ENCODE data around the gene LTF.
A peak's percentile ranks its signal among the peaks of the same experiment; 100 is the strongest.

Gene LTF

DNA sequence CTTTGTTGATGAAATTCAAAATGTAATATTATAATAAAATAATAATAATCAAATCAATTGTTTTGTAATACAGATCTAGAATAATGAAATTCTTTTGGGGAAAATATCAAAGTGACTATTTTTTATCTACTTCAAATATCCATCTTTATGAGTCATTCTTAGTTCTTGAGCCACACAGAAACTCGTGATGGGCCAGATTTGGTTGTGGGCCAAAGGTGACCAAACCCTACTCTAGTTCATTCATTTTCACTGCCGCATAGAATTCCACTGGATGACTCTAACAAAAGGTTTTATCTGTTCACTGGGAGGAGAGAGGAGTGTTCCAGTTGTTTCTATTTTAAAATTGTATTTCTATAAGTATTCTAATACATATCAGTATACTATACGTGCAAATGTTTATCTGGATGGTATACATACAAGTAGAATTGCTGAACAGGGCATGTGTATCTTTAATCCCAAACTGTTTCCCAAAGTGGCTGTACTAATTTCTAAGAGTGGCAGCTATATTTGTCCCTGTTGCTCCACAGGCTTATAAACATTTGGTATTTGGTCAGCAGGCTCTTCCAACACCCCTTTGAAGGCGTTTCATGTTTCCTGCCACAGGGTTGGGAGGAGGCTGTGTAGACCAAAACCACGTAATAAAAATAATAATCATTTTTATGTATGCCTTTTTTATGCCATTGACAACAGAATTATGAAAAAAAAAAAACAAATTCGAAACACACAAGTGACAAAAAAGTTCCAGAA lies 25.8 kb upstream of the LTF start:
- no peak for DNase-seq

DNA sequence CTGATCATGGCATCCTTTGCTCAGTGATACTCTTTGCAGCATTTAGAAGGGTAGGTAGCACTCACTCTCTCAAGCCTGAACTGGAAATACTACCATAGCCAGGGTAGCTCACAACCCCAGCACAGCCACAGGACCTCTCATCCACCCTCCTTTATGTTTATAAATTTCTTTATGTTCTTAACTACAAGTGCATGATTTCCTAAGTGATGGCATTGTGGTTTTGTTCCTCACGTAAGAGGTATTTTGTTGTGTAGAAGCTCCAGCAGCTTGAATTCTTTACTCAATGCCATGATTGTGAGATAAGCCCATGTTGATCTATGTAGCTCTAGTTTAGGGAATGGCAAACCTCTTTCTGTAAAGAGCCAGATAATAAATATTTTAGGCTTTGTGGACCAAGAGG lies 25.2 kb upstream of the LTF start:
- no peak for DNase-seq

DNA sequence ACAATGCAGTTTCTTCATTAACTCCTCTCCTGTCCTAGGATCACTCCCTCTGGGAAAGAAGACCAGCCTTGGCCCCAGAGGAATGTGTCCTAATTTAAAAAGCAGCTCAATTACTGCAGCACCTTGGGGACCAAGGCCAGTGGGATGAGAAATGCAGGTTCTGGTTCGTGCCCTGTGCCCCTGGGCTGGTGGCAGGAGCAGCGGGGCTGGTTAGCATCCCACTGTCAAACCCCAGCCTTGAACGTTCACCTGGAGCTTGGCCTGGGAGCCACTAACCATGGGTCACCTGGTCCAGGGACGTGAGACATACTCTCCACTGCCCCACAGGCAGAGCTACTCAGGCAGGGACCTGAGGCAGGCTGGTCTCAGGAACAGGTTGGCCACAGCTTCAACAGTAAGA lies 24.7 kb upstream of the LTF start:
- DNase-seq, result no peak

DNA sequence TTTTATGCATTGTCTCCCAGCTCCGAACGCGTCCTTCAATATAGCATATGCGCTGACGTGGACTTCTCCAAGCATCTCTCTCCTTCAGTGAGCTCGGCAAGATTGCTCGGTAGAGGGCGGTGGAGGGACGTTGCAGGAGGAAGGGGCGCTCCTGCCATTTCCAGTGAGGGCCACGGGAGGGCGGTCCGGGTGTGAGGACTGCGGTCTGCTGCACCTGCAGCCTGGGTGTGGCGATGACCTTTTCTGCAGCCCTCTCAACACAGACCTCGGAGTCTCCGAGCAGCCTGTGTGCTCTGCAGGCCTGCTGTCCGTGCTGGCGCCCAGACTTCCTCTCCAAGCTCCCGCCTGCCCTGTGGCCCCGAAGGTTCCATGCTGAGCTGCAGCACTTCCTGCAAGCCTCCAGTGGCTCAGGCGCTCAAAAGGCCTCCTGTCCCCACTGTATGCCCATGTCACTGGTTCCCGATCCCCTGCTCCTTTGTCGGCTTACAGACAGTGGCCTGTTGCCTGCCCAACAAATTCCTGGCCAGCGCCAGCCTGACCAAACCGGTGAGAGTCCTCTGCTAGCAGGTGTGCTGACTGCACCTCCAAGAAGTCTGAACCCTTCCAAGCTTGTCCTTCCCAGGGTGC lies 24.1 kb upstream of the LTF start:
- DNase-seq, result peak; percentile 92 to 93

DNA sequence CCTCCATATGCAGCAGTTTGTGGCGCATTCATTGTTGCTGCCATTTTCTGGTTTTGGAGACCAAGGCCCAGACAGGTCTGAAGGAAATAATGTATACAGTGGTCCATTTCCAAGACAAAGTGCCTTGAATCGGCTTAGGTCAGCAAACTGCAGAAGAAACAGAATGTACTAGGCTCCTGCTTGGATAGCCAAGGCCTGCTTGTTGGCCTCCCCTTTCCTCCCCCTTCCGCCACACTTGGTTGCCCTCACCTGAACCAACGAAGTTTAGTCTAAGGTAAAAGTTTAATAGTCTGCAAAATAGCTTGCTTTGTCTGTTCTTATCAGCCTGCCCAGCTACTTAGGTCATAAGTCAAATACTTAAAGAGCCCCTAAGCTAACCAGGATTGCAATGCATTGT lies 21.1 kb upstream of the LTF start:
- no peak for DNase-seq

DNA sequence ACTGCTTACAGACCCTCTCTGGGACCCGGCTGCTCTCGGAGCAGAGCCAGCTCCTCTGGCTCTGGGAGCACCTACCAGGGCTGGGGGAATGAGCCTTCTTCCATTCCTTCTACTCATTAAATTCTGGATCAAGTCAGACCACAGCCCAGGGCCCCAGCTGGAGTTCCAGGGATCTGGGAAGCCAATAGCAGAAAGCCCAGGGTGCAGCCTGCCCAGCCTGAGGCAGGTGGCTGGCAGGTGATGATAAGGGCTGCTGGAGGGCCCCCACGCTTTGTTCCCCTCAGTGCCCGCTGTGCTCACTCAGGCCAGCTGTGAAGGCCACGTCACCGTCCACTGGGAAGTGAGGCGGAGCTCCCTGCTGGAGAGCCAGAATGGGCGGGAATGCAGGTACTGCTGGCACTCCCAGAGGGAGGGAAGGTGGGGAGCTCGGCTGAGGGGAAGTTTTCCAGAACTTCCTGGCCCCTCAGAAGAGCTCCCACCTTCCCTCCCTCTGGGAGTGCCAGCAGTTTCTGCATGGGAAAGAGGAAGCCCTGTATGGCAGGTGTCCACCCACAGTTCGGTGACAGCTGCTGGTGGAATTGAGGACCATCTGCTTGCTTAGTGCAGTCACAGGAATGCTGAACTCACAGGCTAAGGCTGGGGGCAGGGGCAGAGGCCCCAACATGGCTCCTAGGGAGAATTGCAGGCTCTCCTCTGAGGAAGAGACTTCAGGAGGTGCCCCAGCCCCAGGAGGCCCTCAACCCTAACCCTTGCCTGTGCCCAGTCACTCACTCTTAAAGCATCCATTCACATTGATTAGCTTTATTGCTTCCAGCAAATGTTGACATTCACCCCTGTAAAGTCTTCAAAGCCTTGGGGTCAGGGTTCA lies 20.4 kb upstream of the LTF start:
- no peak for DNase-seq

DNA sequence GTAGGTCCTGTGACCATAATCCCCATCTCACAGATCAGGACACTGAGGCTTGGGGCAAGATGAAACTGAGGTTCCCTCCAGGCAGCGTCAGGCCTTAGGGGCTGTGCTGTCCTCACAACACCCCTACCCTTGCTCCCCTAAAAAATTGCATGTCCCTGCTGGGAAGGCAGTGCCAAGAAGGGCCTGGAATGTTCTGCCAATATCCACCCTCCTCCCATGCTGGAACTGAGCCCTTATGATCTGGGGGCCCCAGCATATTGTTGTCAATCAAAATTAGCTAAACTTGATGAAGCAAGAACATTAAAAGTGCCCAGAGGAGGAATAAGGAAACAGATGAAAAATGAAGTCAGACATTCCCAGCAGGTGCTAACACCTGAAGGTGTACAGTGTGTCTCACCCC lies 19.7 kb upstream of the LTF start:
- no peak for DNase-seq

DNA sequence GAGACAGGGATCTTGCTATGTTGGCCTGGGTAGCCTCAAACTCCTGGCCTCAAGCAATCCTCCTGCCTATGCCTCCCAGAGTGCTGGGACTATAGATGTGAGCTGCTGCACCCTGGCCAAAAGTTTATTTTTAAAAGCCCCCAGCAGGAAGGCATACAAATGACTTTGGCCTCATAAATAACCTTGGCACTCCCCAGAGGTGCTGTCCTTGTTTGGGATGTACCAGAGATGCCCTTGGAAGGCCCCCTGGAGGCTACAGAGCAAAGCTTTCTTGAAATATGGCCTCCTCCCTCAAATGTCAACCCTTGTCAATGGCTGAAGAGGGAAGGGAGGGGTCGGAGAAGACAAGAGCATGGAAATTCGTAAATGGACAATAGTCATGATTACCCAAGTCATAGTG lies 19.1 kb upstream of the LTF start:
- DNase-seq, result no peak

DNA sequence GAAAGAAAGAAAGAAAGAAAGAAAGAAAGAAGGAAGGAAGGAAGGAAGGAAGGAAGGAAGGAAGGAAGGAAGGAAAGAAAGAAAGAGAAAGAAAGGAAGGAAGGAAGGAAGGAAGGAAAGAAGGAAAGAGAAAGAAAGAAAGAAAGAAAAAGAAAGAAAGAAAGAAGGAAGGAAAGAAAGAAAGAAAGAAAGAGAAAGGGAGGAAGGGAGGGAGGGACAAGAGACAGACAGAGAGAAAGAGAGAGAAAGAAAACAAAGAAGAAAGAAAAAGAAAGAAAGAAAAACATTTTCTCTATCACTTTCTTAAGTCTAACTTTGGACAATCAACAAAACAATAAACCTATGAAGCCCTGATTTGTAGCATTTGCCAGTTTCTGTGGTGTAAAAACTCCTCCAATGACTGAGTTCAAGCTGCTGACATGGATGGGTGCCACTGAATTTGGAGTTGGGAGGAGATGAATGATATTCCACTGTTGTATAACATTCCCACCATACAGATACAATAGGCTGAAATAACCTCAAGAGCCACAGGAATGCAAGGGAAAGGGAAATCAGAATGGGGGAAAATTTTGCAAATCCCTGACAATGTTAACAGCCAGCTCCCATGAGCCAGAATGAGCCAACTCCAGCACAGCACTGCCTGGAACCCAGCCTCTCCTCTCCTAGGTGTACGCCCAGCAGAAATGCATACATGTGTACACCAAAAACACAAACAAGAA lies 18.1 kb upstream of the LTF start:
- no peak for DNase-seq

DNA sequence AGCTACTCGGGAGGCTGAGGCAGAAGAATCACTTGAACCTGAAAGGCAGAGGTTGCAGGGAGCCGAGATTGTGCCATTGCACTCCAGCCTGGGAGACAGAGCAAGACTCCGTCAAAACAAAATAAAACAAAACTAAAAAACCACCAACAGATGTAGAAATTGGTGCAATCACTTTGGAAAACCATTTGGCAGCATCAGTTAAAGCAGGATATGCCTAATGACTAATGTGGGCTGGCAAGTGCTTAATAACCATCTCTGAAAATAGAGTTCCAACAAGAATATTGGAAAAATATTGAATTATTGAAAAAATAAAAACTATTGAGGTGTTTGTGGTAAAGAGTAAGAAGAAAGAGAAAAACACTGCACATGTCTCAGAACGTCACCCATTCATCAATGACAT lies 16.9 kb upstream of the LTF start:
- DNase-seq, result no peak

DNA sequence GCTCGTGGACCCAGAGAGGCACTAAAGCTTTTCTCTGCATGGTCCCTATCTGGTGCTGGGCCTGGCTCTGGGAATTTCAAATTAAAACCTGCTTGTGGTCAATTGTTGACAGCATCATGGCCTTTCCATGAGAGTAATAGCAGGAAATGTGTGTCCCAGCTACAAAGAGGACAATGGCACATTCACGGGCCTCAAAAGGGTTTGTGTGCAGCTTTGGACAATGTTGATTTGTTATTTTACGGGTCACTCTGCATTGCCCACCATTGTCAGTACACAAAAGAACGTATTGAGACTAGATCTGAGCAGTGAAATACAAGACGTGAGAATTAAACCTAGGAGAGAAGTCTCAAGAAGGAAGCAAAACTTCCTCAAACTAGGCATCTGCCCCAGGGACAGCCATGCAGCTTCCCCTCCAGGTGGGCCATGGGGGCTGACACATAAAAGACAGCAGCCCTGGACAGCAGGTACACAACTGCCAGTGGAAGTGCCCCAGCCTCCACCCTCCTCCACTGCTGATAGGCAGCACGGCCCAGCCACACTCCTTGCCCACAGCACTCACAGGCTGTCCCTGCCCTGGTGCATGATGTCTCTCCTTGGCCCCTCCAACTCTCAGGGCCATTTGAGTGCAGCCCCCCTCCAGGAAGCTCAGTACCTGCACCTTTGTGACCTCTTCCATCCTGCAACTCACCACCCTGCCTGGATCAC lies 15.9 kb upstream of the LTF start:
- no peak for DNase-seq

DNA sequence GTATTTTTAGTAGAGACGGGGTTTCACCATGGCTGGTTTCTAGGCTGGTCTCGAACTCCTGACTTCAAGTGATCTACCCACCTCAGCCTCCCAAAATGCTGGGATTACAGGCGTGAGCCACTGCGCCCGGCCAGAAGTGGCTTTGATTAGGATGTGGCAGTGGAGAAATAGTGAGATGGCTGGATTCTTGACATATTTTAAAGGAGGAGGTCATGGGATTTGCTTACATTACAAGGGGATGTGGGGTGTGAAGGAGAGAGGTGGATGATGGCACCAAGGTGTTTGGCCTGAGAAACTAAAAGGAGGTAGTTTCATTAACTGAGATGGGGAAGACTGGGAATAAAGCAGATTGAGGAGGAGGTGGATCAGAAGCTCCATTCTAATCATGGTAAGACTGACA lies 15.0 kb upstream of the LTF start:
- no peak for DNase-seq

DNA sequence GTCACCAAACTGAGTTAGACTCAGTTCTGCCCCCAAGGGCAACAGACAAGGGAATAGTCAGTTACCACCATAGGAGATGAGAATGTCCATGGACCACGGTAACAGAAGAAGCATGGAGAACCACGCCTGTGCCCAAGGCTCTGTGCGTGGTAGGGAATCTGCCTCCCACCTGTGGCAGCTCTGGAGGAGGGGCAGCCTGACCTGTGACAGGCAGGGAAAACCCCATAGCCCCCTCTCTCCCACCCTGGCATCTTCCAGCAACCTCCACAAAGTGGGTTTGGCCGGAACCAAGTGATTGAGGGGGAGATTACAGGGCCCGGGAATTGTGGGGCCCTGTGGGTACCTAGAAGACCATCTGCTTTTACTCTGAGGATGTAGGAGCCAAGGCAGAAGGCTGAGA lies 14.3 kb upstream of the LTF start:
- DNase-seq, result no peak

DNA sequence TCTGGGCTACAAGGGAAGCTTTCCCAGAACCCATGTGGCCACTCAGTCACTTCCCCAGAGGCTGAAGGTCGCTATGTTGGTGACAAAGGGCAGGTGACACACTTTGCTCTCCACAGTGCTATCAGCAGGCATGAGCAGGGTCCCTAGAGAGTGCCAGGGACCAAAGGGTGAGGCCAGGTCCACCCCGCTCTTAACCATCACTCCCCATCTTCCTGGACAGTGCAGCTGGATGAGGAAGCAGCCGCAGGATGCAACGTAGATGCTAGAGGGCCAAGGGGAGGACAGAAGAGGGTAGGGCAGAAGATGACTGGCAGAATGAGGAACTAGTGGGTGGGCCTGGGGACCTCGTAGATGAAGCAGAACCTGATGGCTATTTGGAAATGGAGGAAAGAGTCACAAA lies 13.6 kb upstream of the LTF start:
- no peak for DNase-seq

DNA sequence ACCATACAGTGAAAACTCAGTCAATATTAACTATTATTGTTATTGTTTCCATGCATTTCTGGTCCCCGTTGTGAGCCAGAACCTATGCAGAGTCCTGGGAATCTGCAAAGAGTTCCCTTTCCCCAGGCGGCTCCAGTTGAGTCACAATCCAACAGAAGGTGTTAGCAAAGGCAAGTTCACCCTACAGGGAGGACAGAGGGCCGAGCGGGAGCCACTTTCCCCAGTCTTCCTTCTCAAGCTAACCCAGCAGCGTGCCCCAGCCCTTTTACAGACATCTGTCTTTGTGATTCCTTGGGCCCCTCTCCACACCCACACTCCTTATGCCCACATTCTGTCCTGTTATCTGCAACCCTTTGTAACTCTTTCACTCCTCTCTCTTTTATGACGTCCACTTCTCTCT lies 13.1 kb upstream of the LTF start:
- no peak for DNase-seq

DNA sequence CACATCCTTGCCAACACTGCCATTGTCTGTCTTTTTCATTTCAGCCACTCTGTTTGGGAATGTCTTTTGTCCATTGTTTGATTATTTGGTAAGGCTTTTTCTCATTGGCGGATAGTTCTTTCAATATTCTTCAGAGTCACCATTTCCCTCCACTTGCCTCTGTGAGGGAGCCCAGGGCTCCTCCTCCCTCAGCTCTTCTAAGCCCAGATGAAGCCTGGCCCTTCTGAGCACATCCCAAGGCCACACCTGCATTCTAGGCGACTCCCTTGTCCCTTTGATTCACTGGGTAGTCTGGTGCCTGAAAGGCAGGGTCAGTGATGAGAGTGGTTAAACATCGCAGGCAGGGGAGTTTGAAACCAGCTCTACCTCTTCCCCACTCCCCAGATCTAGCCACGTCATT lies 12.4 kb upstream of the LTF start:
- no peak for DNase-seq

DNA sequence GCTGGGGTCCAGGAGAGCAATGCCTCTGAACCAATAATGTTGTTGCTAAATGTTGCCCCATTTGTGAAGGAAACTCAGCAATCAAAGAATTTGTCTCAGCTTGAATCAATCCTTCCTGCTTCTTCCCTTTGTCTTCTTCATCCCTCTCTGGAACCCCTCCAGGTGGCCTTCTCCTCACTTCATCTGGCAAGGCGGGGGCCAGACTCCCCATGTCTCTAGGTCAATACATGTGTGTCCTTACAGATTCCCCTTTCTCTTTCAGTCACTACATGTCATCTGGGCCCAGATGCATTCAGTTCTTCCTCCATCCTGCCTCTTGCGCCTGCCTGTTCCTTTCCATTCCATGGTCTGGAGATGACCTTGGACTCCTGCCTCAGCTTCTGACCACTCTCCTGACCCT lies 8.0 kb upstream of the LTF start:
- DNase-seq, result no peak

DNA sequence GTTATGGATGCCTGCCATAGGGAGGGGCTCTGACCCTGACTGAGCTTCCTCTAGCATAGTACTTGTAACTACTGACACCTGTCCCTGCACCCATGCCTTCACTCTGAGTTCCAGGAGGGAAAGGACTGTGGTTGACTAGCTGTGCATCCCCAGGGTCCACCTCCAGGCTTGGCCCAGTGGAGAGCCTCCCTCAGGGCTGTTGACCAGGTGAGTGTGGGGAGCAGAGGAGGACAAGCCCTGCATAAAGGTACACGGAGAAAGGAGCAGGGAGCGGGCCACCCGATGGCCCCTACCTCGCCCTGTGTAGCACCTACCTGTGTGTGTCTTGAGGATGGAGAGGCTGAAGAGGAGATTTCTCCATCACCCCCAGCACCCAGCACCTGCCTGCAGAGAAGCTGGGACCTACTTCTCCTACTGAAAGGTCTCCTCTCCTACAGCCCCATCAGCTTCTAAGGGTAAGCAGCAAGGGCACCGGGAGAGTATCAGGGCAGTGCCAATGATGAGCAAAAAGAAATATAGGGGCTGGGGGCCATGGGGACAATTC lies 6.7 kb upstream of the LTF start:
- no peak for DNase-seq

DNA sequence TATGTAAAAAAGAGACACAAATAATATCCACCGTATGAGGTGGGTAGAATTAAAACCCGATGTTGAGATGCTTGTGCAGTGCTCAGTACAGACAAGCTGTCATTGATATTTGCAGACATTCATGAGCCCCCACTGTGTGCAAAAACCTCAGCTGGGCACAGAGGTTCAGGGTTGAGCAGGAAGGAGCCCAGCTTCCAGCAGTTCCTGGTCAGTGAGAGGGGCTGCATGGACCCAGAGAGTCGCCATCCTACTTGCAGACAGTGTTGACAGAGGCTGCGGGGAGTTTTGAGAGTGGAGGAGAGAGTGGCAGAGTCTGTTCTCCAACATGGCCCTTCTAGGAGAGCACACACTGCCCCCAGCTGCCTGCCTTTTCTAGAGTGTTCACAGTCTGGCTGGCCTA lies 6.1 kb upstream of the LTF start:
- DNase-seq, result no peak

DNA sequence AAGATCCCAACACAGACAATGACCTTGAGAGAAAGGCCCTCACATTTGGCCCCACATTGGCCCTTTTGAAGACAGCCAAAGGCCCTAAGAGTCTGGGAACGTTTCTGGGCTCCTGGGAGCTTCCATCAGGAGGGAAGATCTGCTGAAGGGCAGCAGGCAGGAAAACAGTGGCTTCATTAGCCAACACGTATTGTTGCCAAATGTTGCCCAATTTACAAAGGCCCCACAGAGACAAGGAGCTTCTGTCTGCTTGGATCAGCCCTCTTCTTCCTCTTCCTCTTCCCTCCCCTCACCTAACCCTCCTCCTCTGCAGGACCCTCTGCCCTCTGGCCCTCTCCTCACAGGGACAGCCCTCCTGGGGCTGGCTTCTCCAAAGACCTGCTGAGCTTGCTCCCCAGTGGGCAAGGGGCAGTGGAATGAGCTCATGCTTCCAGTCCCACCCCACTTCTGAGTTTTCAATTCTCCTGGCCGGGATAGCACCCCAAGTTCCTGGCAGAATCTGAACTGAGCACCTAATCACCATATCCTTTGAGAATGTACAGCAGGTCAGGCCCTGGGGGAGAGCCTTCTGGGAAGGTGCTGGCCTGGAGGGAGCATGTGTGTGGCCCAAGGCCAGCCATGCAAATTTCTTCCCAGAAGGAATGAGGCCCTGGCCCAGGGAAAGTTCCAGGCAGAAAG lies 5.1 kb upstream of the LTF start:
- no peak for DNase-seq

DNA sequence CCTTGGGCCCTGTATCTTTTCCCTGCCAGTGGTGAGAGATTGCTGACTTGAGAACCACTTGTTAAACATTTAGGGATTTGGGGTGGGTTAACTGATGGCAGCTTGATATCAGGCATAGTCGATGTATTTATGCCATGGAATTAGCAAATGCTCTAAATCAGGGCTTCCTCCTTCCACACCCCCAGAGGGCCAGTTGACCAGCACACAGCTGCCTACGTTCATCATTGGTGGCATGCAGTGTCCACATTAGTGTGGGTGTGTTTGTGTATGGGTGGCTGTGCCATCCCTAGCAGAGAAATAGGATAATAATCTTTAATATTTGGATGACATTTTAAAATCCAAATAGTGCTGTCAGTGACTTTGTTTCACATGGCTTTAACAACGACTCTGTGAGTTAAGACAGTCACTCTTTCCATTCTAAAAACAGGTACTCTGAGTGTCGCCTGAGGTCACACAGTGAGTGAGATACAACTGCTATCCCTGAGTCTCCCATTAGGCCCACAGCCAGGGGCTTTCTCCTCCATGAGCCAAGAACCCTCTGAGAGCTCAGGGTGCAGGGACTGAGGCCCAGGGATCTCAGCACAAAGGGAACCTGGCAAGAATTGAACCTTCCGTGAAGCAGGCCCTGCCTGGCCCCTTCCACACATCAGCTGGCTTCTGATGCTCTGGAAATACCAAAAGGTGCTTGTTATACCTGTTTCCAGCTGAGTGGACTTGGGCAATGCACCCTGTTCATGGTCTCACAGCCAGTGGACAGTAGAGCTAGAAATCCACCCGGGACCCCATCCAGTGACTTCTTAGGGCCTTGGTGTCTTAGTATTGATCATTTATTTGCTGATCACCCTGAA lies 4.3 kb upstream of the LTF start:
- no peak for DNase-seq
